ENCODE measurements around the gene GGA3.

The GGA3 gene

DNA sequence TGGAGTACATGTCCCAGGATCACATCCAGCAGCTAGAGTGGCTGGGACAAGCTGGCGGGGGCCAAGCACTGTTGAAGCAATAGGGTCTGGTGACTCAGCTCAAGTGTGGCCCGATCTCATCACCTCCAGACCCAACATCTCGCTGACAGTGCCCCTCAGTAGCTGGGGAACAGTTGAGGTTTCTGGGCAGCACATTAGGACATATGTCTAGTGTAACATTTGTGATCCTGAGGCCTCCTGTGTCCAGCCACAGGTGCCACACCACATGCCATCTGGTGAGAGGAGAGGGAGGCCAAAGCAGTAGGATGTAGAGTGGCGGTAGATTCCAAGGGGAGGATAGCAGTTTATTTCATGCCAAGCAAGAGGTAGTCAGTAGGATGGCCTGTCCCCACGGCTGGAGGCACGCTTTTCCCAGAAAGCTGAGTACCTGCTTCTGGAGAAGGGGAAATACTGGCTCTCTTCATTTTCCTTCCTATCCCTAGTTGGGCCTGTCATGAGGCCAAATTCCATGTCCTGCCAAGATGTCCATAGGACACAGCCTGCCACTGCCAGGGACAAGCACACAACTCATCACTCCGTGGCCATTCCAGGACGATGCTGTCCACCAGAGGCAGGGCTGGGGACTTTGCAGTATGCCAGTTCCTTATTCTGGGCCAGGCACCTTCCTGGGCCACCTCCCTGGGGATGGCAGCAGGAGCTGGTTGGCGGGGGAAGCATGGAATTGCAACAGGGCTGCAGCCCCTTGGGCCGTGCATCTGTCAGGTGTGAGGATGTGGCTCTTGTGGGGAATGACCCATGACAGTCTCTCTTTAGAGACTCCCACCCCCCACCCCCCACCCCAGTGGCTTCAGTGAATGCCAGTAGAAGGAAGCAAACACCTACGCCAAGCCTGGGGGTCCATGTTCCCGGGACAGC lies 24.0 kb downstream of the GGA3 start:
- H3K36me3 ChIP-seq (ENCODE audit: control insufficient read depth, insufficient read depth, low read length), result peaks cover 91% of the 10 kb centered on the region
- no peak overlapping the region for H3K4me3 ChIP-seq (ENCODE audit: extremely low read depth, insufficient read depth, low read length, poor library complexity, severe bottlenecking)
- WGBS, 2 experiments (ENCODE audit: insufficient coverage in 2 of 2), result 89 to 95% methylated on average over 8 of the region's 12 CpGs
- peaks cover 5% of the 10 kb centered on the region for H3K4me1 ChIP-seq (ENCODE audit: control insufficient read depth, insufficient read depth, low read length, poor library complexity, severe bottlenecking)
- H3K27ac ChIP-seq (ENCODE audit: low read depth, low read length, severe bottlenecking), result no peak overlapping the region
- H3K9me3 ChIP-seq (ENCODE audit: control insufficient read depth, low read length), result no peaks in the 10 kb centered on the region

DNA sequence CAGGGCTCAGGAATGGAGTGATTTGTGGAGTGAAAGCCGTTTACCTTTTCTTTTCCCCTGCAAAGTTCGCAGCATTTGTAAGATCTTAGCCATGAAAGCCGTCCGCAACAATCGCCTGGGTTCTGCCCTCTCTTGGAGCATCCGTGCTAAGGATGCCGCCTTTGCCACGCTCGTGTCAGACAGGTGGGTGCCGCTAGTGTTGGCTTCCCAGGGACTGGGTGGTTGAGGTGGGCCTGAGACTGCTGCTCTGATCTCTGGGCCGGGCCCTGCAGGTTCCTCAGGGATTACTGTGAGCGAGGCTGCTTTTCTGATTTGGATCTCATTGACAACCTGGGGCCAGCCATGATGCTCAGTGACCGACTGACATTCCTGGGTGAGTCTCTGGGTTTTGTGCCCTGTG lies 28.6 kb downstream of the GGA3 start:
- Histone ChIP-seq H3K36me3 (ENCODE audit: control insufficient read depth, insufficient read depth, low read length) (peaks cover 92% of the 10 kb centered on the region), H3K4me1 (ENCODE audit: control insufficient read depth, insufficient read depth, low read length, poor library complexity, severe bottlenecking) (no peaks in the 10 kb centered on the region), H3K4me3 (ENCODE audit: extremely low read depth, insufficient read depth, low read length, poor library complexity, severe bottlenecking) (no peak overlapping the region), H3K9me3 (ENCODE audit: control insufficient read depth, low read length) (no peaks in the 10 kb centered on the region), H3K27ac (ENCODE audit: low read depth, low read length, severe bottlenecking) (no peak overlapping the region)
- WGBS, 2 experiments (ENCODE audit: insufficient coverage in 2 of 2), result 98% methylated on average over 11 to 13 of the region's 13 CpGs

- WGBS, 2 experiments (ENCODE audit: insufficient coverage in 2 of 2), result 97 to 98% methylated on average over 13 to 14 of the region's 18 CpGs
- peaks cover 91% of the 10 kb centered on the region for H3K36me3 ChIP-seq (ENCODE audit: control insufficient read depth, insufficient read depth, low read length)
- H3K27ac ChIP-seq (ENCODE audit: low read depth, low read length, severe bottlenecking), result no peak overlapping the region
- no peak overlapping the region for H3K4me3 ChIP-seq (ENCODE audit: extremely low read depth, insufficient read depth, low read length, poor library complexity, severe bottlenecking)
- H3K9me3 ChIP-seq (ENCODE audit: control insufficient read depth, low read length), result no peaks in the 10 kb centered on the region
- no peaks in the 10 kb centered on the region for H3K4me1 ChIP-seq (ENCODE audit: control insufficient read depth, insufficient read depth, low read length, poor library complexity, severe bottlenecking)
Measured at GRCh38 chr17:75231741-75232464, 29.5 kb downstream of the GGA3 start.

GRCh38 chr17:75231071-75231470 lies 30.3 kb downstream of the GGA3 start:
- Histone ChIP-seq H3K9me3 (ENCODE audit: control insufficient read depth, low read length) (no peaks in the 10 kb centered on the region), H3K36me3 (ENCODE audit: control insufficient read depth, insufficient read depth, low read length) (peaks cover 91% of the 10 kb centered on the region), H3K4me1 (ENCODE audit: control insufficient read depth, insufficient read depth, low read length, poor library complexity, severe bottlenecking) (no peaks in the 10 kb centered on the region), H3K4me3 (ENCODE audit: extremely low read depth, insufficient read depth, low read length, poor library complexity, severe bottlenecking) (no peak overlapping the region), H3K27ac (ENCODE audit: low read depth, low read length, severe bottlenecking) (no peak overlapping the region)
- WGBS, 2 experiments (ENCODE audit: insufficient coverage in 2 of 2), result 99 to 100% methylated on average over 3 to 8 of the region's 8 CpGs

GRCh38 chr17:75228847-75229246 lies 32.6 kb downstream of the GGA3 start:
- H3K4me1 ChIP-seq (ENCODE audit: control insufficient read depth, insufficient read depth, low read length, poor library complexity, severe bottlenecking), result no peaks in the 10 kb centered on the region
- H3K36me3 ChIP-seq (ENCODE audit: control insufficient read depth, insufficient read depth, low read length), result peaks cover 90% of the 10 kb centered on the region
- no peak overlapping the region for H3K27ac ChIP-seq (ENCODE audit: low read depth, low read length, severe bottlenecking)
- 87 to 94% methylated on average over 4 of the region's 4 CpGs for WGBS, 2 experiments (ENCODE audit: insufficient coverage in 2 of 2)
- H3K4me3 ChIP-seq (ENCODE audit: extremely low read depth, insufficient read depth, low read length, poor library complexity, severe bottlenecking), result no peak overlapping the region
- no peaks in the 10 kb centered on the region for H3K9me3 ChIP-seq (ENCODE audit: control insufficient read depth, low read length)

DNA sequence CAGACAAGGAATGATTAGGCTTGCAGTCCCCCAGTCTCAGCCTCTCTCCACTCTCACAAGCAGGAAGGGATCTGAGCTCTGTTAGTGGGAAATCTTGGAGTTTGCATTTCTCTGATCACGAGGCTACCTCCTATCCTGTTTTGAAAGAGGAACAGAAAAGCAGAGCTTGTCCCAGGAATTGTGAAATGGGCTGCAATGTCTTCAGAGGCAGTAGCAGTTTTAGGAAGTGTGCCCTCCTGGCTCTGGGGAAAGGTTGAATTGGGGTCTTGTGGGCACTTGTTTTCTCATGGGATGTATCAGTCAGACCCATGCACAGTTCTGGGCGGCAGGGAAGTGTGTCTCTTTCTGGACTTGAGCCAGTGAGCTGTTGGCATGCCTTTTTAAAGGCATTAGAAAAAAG lies 33.1 kb downstream of the GGA3 start:
- Histone ChIP-seq H3K36me3 (ENCODE audit: control insufficient read depth, insufficient read depth, low read length) (peaks cover 93% of the 10 kb centered on the region), H3K4me1 (ENCODE audit: control insufficient read depth, insufficient read depth, low read length, poor library complexity, severe bottlenecking) (no peaks in the 10 kb centered on the region), H3K9me3 (ENCODE audit: control insufficient read depth, low read length) (no peaks in the 10 kb centered on the region), H3K27ac (ENCODE audit: low read depth, low read length, severe bottlenecking) (no peak overlapping the region), H3K4me3 (ENCODE audit: extremely low read depth, insufficient read depth, low read length, poor library complexity, severe bottlenecking) (no peak overlapping the region)
- WGBS, 2 experiments (ENCODE audit: insufficient coverage in 2 of 2), result 100% methylated on average over 1 to 2 of the region's 2 CpGs

DNA sequence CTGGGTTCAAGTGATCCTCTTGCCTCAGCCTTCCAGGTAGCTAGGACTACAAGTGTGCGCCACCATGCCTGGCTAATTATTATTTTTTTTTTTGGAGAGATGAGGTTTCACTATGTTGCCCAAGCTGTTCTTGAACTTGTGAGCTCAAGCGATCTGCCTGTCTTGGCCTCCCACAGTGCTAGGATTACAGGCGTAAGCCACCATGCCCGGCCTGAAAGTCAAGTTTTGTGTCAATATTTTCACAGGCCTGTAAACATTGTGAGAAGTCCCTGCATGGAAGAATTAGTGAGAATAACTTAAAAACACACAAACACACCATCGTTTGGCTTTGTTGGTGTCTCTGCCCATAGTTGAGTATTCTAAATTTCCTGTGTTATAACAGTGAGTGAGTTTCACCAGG lies 33.7 kb downstream of the GGA3 start:
- WGBS, 2 experiments (ENCODE audit: insufficient coverage in 2 of 2), result 88 to 100% methylated on average over 3 of the region's 5 CpGs
- peaks cover 93% of the 10 kb centered on the region for H3K36me3 ChIP-seq (ENCODE audit: control insufficient read depth, insufficient read depth, low read length)
- no peak overlapping the region for H3K4me3 ChIP-seq (ENCODE audit: extremely low read depth, insufficient read depth, low read length, poor library complexity, severe bottlenecking)
- no peaks in the 10 kb centered on the region for H3K4me1 ChIP-seq (ENCODE audit: control insufficient read depth, insufficient read depth, low read length, poor library complexity, severe bottlenecking)
- H3K9me3 ChIP-seq (ENCODE audit: control insufficient read depth, low read length), result no peaks in the 10 kb centered on the region
- H3K27ac ChIP-seq (ENCODE audit: low read depth, low read length, severe bottlenecking), result no peak overlapping the region

DNA sequence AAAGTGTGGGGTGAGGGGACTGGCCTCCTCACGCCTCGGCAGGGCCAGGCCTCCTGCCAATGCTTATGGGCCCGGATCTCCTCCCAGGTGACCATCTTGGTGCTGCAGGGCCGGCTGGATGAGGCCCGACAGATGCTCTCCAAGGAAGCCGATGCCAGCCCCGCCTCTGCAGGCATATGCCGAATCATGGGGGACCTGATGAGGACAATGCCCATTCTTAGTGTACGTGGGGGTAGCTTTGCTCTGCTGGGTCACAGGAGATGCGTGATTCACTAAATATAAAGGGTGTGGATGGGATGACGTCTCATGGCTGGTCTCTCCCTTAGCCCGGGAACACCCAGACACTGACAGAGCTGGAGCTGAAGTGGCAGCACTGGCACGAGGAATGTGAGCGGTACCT lies 36.4 kb downstream of the GGA3 start:
- H3K9me3 ChIP-seq (ENCODE audit: control insufficient read depth, low read length), result no peaks in the 10 kb centered on the region
- no peak overlapping the region for H3K27ac ChIP-seq (ENCODE audit: low read depth, low read length, severe bottlenecking)
- H3K36me3 ChIP-seq (ENCODE audit: control insufficient read depth, insufficient read depth, low read length), result peaks cover 90% of the 10 kb centered on the region
- 88 to 90% methylated on average over 14 of the region's 14 CpGs for WGBS, 2 experiments (ENCODE audit: insufficient coverage in 2 of 2)
- H3K4me1 ChIP-seq (ENCODE audit: control insufficient read depth, insufficient read depth, low read length, poor library complexity, severe bottlenecking), result no peaks in the 10 kb centered on the region
- H3K4me3 ChIP-seq (ENCODE audit: extremely low read depth, insufficient read depth, low read length, poor library complexity, severe bottlenecking), result no peak overlapping the region

- Histone ChIP-seq H3K36me3 (ENCODE audit: control insufficient read depth, insufficient read depth, low read length) (peaks cover 90% of the 10 kb centered on the region), H3K9me3 (ENCODE audit: control insufficient read depth, low read length) (no peaks in the 10 kb centered on the region), H3K27ac (ENCODE audit: low read depth, low read length, severe bottlenecking) (no peak overlapping the region), H3K4me3 (ENCODE audit: extremely low read depth, insufficient read depth, low read length, poor library complexity, severe bottlenecking) (no peak overlapping the region), H3K4me1 (ENCODE audit: control insufficient read depth, insufficient read depth, low read length, poor library complexity, severe bottlenecking) (no peaks in the 10 kb centered on the region)
- 93 to 97% methylated on average over 3 of the region's 3 CpGs for WGBS, 2 experiments (ENCODE audit: insufficient coverage in 2 of 2)
Measured at GRCh38 chr17:75219815-75220214, 41.6 kb downstream of the GGA3 start.

DNA sequence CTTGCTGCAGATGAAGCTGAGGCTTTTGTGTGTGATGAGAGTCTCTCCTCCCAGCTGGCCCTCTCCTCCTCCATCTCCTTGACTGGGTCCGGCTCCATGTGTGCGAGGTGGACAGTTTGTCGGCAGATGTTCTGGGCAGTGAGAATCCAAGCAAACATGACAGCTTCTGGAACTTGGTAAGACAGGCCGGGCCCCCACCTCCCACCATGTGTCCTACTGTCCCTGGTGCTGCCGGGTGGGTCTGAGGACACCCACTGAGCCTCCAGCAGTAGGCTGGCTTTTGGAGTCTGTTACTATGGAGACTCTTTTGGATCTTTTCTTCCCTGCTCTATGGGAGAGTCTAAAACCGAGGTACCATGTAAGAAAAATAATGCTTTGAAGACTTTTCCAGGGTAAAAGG lies 43.3 kb downstream of the GGA3 start:
- no peaks in the 10 kb centered on the region for H3K9me3 ChIP-seq (ENCODE audit: control insufficient read depth, low read length)
- 80 to 88% methylated on average over 2 to 4 of the region's 6 CpGs for WGBS, 2 experiments (ENCODE audit: insufficient coverage in 2 of 2)
- H3K4me1 ChIP-seq (ENCODE audit: control insufficient read depth, insufficient read depth, low read length, poor library complexity, severe bottlenecking), result no peaks in the 10 kb centered on the region
- no peak overlapping the region for H3K27ac ChIP-seq (ENCODE audit: low read depth, low read length, severe bottlenecking)
- no peak overlapping the region for H3K4me3 ChIP-seq (ENCODE audit: extremely low read depth, insufficient read depth, low read length, poor library complexity, severe bottlenecking)
- peaks cover 90% of the 10 kb centered on the region for H3K36me3 ChIP-seq (ENCODE audit: control insufficient read depth, insufficient read depth, low read length)

- 88 to 89% methylated on average over 1 to 2 of the region's 3 CpGs for WGBS, 2 experiments (ENCODE audit: insufficient coverage in 2 of 2)
- Histone ChIP-seq H3K4me1 (ENCODE audit: control insufficient read depth, insufficient read depth, low read length, poor library complexity, severe bottlenecking) (no peaks in the 10 kb centered on the region), H3K27ac (ENCODE audit: low read depth, low read length, severe bottlenecking) (no peak overlapping the region), H3K9me3 (ENCODE audit: control insufficient read depth, low read length) (no peaks in the 10 kb centered on the region), H3K4me3 (ENCODE audit: extremely low read depth, insufficient read depth, low read length, poor library complexity, severe bottlenecking) (no peak overlapping the region), H3K36me3 (ENCODE audit: control insufficient read depth, insufficient read depth, low read length) (peaks cover 55% of the 10 kb centered on the region)
Measured at GRCh38 chr17:75209061-75209460, 52.3 kb downstream of the GGA3 start.
